IMR-90 (cell line): Measurements from ENCODE around the gene SUPV3L1. TPM values are rescaled to one million over a fixed set of nuclear protein-coding genes. Genes with fewer than 3 reads are reported as not detected.
A peak's percentile ranks its signal among the peaks of the same experiment; 100 is the strongest.

Experiments
- ATAC-seq: fragments of 200-7000 bp; cut with Tn5 transposase; 2 replicates; pipeline ENCODE4 v1.9.1; 2020; ENCODE audit warnings: low read depth, mild to moderate bottlenecking, moderate library complexity
- BruUV-seq: library from RNA; stranded (reverse); fragments of 400-500 nt; replicated peaks from 2 replicates; lab custom pipeline; 2021; lab: Mats Ljungman, UMichigan
- CTCF ChIA-PET: fragments of 300-600 bp; formaldehyde crosslinking; extraction: SDS; loops from one replicate; lab custom pipeline; 2021; ENCODE audit warnings: antibody characterized with exemption; lab: Yijun Ruan, JAX
- POLR2A ChIA-PET: fragments of 300-600 bp; sonication (Branson Sonifier 250); formaldehyde crosslinking; loops from one replicate; lab custom pipeline; 2022; ENCODE audit warnings: antibody characterized with exemption; ENCODE audit not compliant: unreplicated experiment; lab: Charles Lee
- DNase-seq: peaks from one replicate; pipeline ENCODE4 v3.0.0; 2013
- H2AFZ ChIP-seq: replicated peaks from 2 replicates; pipeline ENCODE3; 2013; ENCODE audit warnings: low read length, mild to moderate bottlenecking; ENCODE audit not compliant: poor library complexity
- H2AK5ac ChIP-seq: 2 replicates; pipeline ENCODE4 v1.6.1; 2013; ENCODE audit warnings: low read depth, low read length, inconsistent platforms
- H2AK9ac ChIP-seq: replicated peaks from 2 replicates; pipeline ENCODE3; 2013; ENCODE audit warnings: mild to moderate bottlenecking, low read depth, low read length, moderate library complexity; ENCODE audit not compliant: poor library complexity
- H2BK120ac ChIP-seq: 2 replicates; pipeline ENCODE4 v1.6.1; 2013; ENCODE audit warnings: low read depth, low read length, inconsistent platforms
- H2BK15ac ChIP-seq: 3 replicates; pipeline ENCODE4 v1.6.1; 2013; ENCODE audit warnings: low read depth, low read length, inconsistent platforms
- H2BK20ac ChIP-seq: 2 replicates; pipeline ENCODE4 v1.6.1; 2013; ENCODE audit warnings: low read depth, mild to moderate bottlenecking, inconsistent platforms, low read length, moderate library complexity
- H2BK5ac ChIP-seq: 2 replicates; pipeline ENCODE4 v1.6.1; 2013; ENCODE audit warnings: mild to moderate bottlenecking, low read depth, low read length, inconsistent platforms; ENCODE audit not compliant: poor library complexity, severe bottlenecking
- H3K14ac ChIP-seq: replicated peaks from 2 replicates; pipeline ENCODE4 v1.6.1; 2013; ENCODE audit warnings: low read depth, low read length, inconsistent platforms
- H3K18ac ChIP-seq: 2 replicates; pipeline ENCODE4 v1.6.1; 2013; ENCODE audit warnings: low read depth, low read length, control low read depth
- H3K23ac ChIP-seq: 2 replicates; pipeline ENCODE4 v1.6.1; 2013; ENCODE audit warnings: low read depth, low read length, inconsistent platforms
- H3K27ac ChIP-seq: 2 replicates; pipeline ENCODE4 v1.5.1; 2013; ENCODE audit warnings: mild to moderate bottlenecking, control low read depth, low read length; ENCODE audit not compliant: insufficient read depth
- H3K27me3 ChIP-seq: 2 replicates; pipeline ENCODE4 v1.6.1; 2013; ENCODE audit warnings: low read length; ENCODE audit not compliant: control insufficient read depth, insufficient read depth
- H3K36me3 ChIP-seq: 2 replicates; pipeline ENCODE4 v1.6.1; 2013; ENCODE audit warnings: low read length, mixed read lengths; ENCODE audit not compliant: control insufficient read depth, insufficient read depth
- H3K4ac ChIP-seq: 2 replicates; pipeline ENCODE4 v1.6.1; 2013; ENCODE audit warnings: low read depth, low read length, inconsistent platforms
- H3K4me1 ChIP-seq: 2 replicates; pipeline ENCODE4 v1.6.1; 2013; ENCODE audit warnings: low read length, mixed read lengths; ENCODE audit not compliant: control insufficient read depth, insufficient read depth
- H3K4me2 ChIP-seq: 2 replicates; pipeline ENCODE4 v1.6.1; 2013; ENCODE audit warnings: low read depth, mild to moderate bottlenecking, control low read depth, low read length, moderate library complexity
- H3K4me3 ChIP-seq: 2 replicates; pipeline ENCODE4 v1.5.1; 2013; ENCODE audit warnings: low read depth, mild to moderate bottlenecking, control low read depth, low read length, moderate library complexity; ENCODE audit not compliant: insufficient read depth
- H3K56ac ChIP-seq: 2 replicates; pipeline ENCODE4 v1.6.1; 2013; ENCODE audit warnings: low read length, inconsistent platforms; ENCODE audit not compliant: insufficient read depth; ENCODE audit errors: extremely low read depth
- H3K79me1 ChIP-seq, 2 experiments: 2 replicates each; pipeline ENCODE4 v1.6.1; 2013; ENCODE audit warnings: low read length in 2 of 2, inconsistent platforms in 1 of 2, low read depth in 1 of 2
- H3K9ac ChIP-seq: 2 replicates; pipeline ENCODE4 v1.6.1; 2013; ENCODE audit warnings: low read depth, low read length, control low read depth
- H3K9me1 ChIP-seq: 2 replicates; pipeline ENCODE4 v1.6.1; 2013; ENCODE audit warnings: low read length, inconsistent platforms; ENCODE audit not compliant: insufficient read depth
- H3K9me3 ChIP-seq: 2 replicates; pipeline ENCODE4 v1.6.1; 2013; ENCODE audit warnings: low read length; ENCODE audit not compliant: control insufficient read depth, insufficient read depth
- H4K20me1 ChIP-seq: 2 replicates; pipeline ENCODE4 v1.6.1; 2013; ENCODE audit warnings: low read length, inconsistent platforms; ENCODE audit not compliant: insufficient read depth
- H4K5ac ChIP-seq: 2 replicates; pipeline ENCODE4 v1.6.1; 2013; ENCODE audit warnings: mild to moderate bottlenecking, low read depth, low read length, control low read depth
- H4K8ac ChIP-seq, 2 experiments: 2 replicates each; pipeline ENCODE4 v1.6.1; 2013; ENCODE audit warnings: low read depth in 2 of 2, low read length in 2 of 2, control low read depth in 1 of 2, inconsistent platforms in 1 of 2
- H4K91ac ChIP-seq: 2 replicates; pipeline ENCODE4 v1.6.1; 2013; ENCODE audit warnings: low read depth, low read length, inconsistent platforms; ENCODE audit not compliant: insufficient read depth
- MAFK ChIP-seq: IDR thresholded peaks from 2 replicates; pipeline ENCODE4 v1.6.1; 2012; ENCODE audit warnings: low read depth, low read length, improper control_type of control experiment
- RAD21 ChIP-seq: IDR thresholded peaks from 2 replicates; pipeline ENCODE4 v1.6.1; 2012; ENCODE audit warnings: low read length, improper control_type of control experiment
- WGBS, 2 experiments: methylation state at CpG; one replicate each; pipeline versions ENCODE4 v1.1.5 to v1.1.7; 2013; ENCODE audit warnings: missing lambda C conversion rate in 2 of 2; ENCODE audit not compliant: insufficient read length in 1 of 2; ENCODE audit errors: extremely low coverage in 2 of 2; 5-methylcytosine and 5-hydroxymethylcytosine counted together
- dilution Hi-C: fragments of 300-500 bp; cut with HindIII; formaldehyde crosslinking; loops from one replicate; pipeline ENCODE4 v1.14.3; 2018; ENCODE audit warnings: low sequenced_read_pairs; ENCODE audit not compliant: unreplicated experiment
- in situ Hi-C: fragments of 300-500 bp; cut with MboI; formaldehyde crosslinking; loops from 3 replicates; pipeline ENCODE4 v1.14.3; 2019; ENCODE audit warnings: low sequenced_read_pairs, inconsistent platforms, mixed read lengths
- intact Hi-C: fragments of 100-400 bp; cut with micrococcal nuclease; formaldehyde crosslinking; loops from 2 replicates; pipeline ENCODE4 v1.10.0; 2022
- polyA plus RNA-seq, 3 experiments: library from polyadenylated mRNA; depleted of rRNA; stranded (reverse); fragments of >200 nt; gene quantifications; 2 replicates each; pipeline ENCODE4 v1.2.3, GENCODE V29; 2012; ENCODE audit warnings: low replicate concordance in 1 of 3
- total RNA-seq: library from RNA; depleted of rRNA; stranded (reverse); fragments of >200 nt; gene quantifications from 2 replicates; pipeline ENCODE4 v1.2.3, GENCODE V29; 2012

Gene SUPV3L1
- total and polyA plus RNA-seq, 2 of the 4 experiments (the other 2 are of a cell fraction), result 24.4 to 26.5 TPM

DNA sequence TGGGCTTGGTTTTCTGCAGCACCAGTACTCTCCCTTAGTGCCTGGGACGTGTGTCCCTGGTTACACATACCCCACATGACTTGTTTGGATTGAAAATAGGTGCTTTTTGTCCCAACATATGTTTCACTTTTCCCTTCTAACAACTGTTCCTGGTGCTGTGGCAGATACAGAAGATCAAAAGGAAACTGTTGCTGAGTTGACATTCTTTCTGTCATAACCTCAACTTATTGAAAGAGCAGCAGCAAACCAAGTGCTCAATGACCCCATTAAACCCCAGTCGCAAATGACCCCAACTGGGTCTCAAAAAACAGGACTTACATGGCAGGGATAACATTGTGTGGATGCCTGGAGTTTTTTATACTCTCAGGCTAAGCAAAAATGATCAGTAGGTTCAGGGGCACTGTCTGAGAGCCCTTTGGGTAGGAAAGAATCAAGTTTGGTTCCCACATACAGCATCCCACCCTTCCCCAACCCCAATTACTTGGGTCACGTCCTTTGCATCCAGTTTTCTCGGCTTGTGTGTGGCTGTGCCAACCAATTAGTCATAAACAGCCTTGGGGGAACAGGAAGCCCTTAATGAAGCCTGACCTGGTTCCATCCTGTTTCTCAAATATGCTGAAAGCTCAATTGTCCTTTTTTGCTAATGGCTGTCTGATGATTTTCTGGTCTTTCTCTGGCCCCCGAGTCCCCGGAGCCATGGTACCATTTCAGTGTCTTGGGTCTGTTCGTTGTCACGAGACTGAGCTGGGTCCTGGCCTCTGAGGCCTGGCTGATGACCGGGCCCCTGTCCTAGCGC lies 45.0 kb downstream of the SUPV3L1 start:
- no peak overlapping the region for H4K91ac ChIP-seq
- H3K4me2 ChIP-seq, result no peak overlapping the region
- dilution Hi-C loops (no loop called here), intact Hi-C loops (no loop called here), in situ Hi-C loops (no loop called here)
- no peaks in the 10 kb centered on the region for H3K9me3 ChIP-seq
- no TSS peak for BruUV-seq
- H3K27ac ChIP-seq, result no peak overlapping the region
- ATAC-seq (no peak), DNase-seq (no peak)
- H3K36me3 ChIP-seq, result no peaks in the 10 kb centered on the region
- WGBS, 2 experiments, result 100% methylated on average over 1 of the region's 10 CpGs; no CpG with 5 or more reads in 1 of the 2 experiments
- H4K8ac ChIP-seq, result no peak overlapping the region
- H3K23ac ChIP-seq, result no peak overlapping the region
- no peak overlapping the region for H3K56ac ChIP-seq
- no peaks in the 10 kb centered on the region for H3K79me1 ChIP-seq
- no peak overlapping the region for H3K4me3 ChIP-seq
- TF ChIP-seq RAD21 (no peak), MAFK (0 out of 2 replicates have a peak, but pooled peaks have one; percentile 8)
- H4K20me1 ChIP-seq, result no peaks in the 10 kb centered on the region
- peaks cover 3% of the 10 kb centered on the region; the same call in 1 of the 2 replicates for H3K9me1 ChIP-seq
- ChIA-PET CTCF (no interaction called here), POLR2A (no interaction called here)
- H3K14ac ChIP-seq, result no peak overlapping the region; the same call in 1 of the 2 replicates
- H2AK9ac ChIP-seq, result no peak overlapping the region
- no peak overlapping the region for H4K5ac ChIP-seq
- H2AK5ac ChIP-seq, result no peak overlapping the region
- peaks cover 2% of the 10 kb centered on the region; the same call in 1 of the 2 replicates for H3K27me3 ChIP-seq
- H3K4me1 ChIP-seq, result peaks cover 3% of the 10 kb centered on the region
- no peak overlapping the region; the same call in 1 of the 2 replicates for H3K4ac ChIP-seq
- H2BK15ac ChIP-seq, result no peak overlapping the region
- peak overlapping the region; percentile 51 for H2AFZ ChIP-seq
- H2BK20ac ChIP-seq, result no peak overlapping the region
- H2BK120ac ChIP-seq, result no peak overlapping the region
- no peak overlapping the region for H2BK5ac ChIP-seq
- H3K9ac ChIP-seq, result no peak overlapping the region
- no peak overlapping the region for H3K18ac ChIP-seq
